IPS-20b (cell line): ENCODE measurements around the gene EFHD1.

Experiments used
- H3K27ac ChIP-seq: one replicate; pipeline ENCODE4 v1.5.1; 2013; ENCODE audit warnings: low read length
- H3K27me3 ChIP-seq: 2 replicates; pipeline ENCODE4 v1.6.1; 2013; ENCODE audit warnings: mild to moderate bottlenecking, low read length, inconsistent platforms; ENCODE audit not compliant: insufficient read depth
- H3K36me3 ChIP-seq: 2 replicates; pipeline ENCODE4 v1.6.1; 2013; ENCODE audit warnings: low read depth, mild to moderate bottlenecking, inconsistent platforms, low read length, moderate library complexity; ENCODE audit not compliant: insufficient read depth
- H3K4me1 ChIP-seq: 2 replicates; pipeline ENCODE4 v1.6.1; 2013; ENCODE audit warnings: mild to moderate bottlenecking, control low read depth, inconsistent platforms, low read length, moderate library complexity; ENCODE audit not compliant: insufficient read depth
- H3K4me3 ChIP-seq: 2 replicates; pipeline ENCODE4 v1.5.1; 2013; ENCODE audit warnings: mild to moderate bottlenecking, low read length, inconsistent platforms
- H3K9ac ChIP-seq: 2 replicates; pipeline ENCODE4 v1.6.1; 2013; ENCODE audit warnings: low read depth, mild to moderate bottlenecking, inconsistent platforms, low read length, moderate library complexity
- H3K9me3 ChIP-seq: 2 replicates; pipeline ENCODE4 v1.6.1; 2013; ENCODE audit warnings: mild to moderate bottlenecking, low read depth, low read length, inconsistent platforms; ENCODE audit not compliant: insufficient read depth

EFHD1 gene

GRCh38 chr2:232600053-232600773 is 33.2 kb upstream of the EFHD1 start:
- no peak overlapping the region for H3K4me3 ChIP-seq
- H3K27ac ChIP-seq, result no peak overlapping the region
- no peak overlapping the region for H3K9ac ChIP-seq
- H3K27me3 ChIP-seq, result no peaks in the 10 kb centered on the region; the same call in 1 of the 2 replicates
- no peaks in the 10 kb centered on the region for H3K9me3 ChIP-seq
- no peaks in the 10 kb centered on the region for H3K4me1 ChIP-seq
- H3K36me3 ChIP-seq, result no peaks in the 10 kb centered on the region

- no peaks in the 10 kb centered on the region for H3K36me3 ChIP-seq
- H3K4me3 ChIP-seq, result no peak overlapping the region
- no peaks in the 10 kb centered on the region for H3K9me3 ChIP-seq
Observed at GRCh38 chr2:232603283-232603682, 30.1 kb upstream of the EFHD1 start.

GRCh38 chr2:232604535-232604934 is 28.9 kb upstream of the EFHD1 start:
- no peaks in the 10 kb centered on the region for H3K4me1 ChIP-seq
- no peaks in the 10 kb centered on the region for H3K9me3 ChIP-seq
- no peak overlapping the region for H3K4me3 ChIP-seq
- H3K27me3 ChIP-seq, result no peaks in the 10 kb centered on the region; the same call in 1 of the 2 replicates
- no peaks in the 10 kb centered on the region for H3K36me3 ChIP-seq
- H3K27ac ChIP-seq, result no peak overlapping the region
- no peak overlapping the region for H3K9ac ChIP-seq

More at GRCh38 chr2:232603283-232603682, 30.1 kb upstream of the EFHD1 start:
- Histone ChIP-seq H3K4me1 (no peaks in the 10 kb centered on the region), H3K27ac (no peak overlapping the region), H3K27me3 (no peaks in the 10 kb centered on the region; the same call in 1 of the 2 replicates), H3K9ac (no peak overlapping the region)

- H3K27ac ChIP-seq, result no peak overlapping the region
- no peaks in the 10 kb centered on the region for H3K36me3 ChIP-seq
- H3K4me3 ChIP-seq, result no peak overlapping the region
- no peak overlapping the region for H3K9ac ChIP-seq
- H3K9me3 ChIP-seq, result no peaks in the 10 kb centered on the region
- no peaks in the 10 kb centered on the region for H3K4me1 ChIP-seq
- no peaks in the 10 kb centered on the region; the same call in 1 of the 2 replicates for H3K27me3 ChIP-seq
Observed at GRCh38 chr2:232607011-232607410, 26.4 kb upstream of the EFHD1 start.

- no peak overlapping the region for H3K27ac ChIP-seq
- no peaks in the 10 kb centered on the region for H3K36me3 ChIP-seq
- H3K9me3 ChIP-seq, result no peaks in the 10 kb centered on the region
- H3K27me3 ChIP-seq, result no peaks in the 10 kb centered on the region
- no peak overlapping the region for H3K9ac ChIP-seq
- no peaks in the 10 kb centered on the region for H3K4me1 ChIP-seq
- H3K4me3 ChIP-seq, result no peak overlapping the region
Observed at GRCh38 chr2:232609607-232610006, 23.8 kb upstream of the EFHD1 start.

GRCh38 chr2:232610081-232610480 is 23.3 kb upstream of the EFHD1 start:
- Histone ChIP-seq H3K4me1 (no peaks in the 10 kb centered on the region), H3K27ac (no peak overlapping the region), H3K9ac (no peak overlapping the region)

GRCh38 chr2:232611061-232611460 is 22.3 kb upstream of the EFHD1 start:
- no peak overlapping the region for H3K27ac ChIP-seq

More at GRCh38 chr2:232610081-232610480, 23.3 kb upstream of the EFHD1 start:
- Histone ChIP-seq H3K36me3 (no peaks in the 10 kb centered on the region), H3K27me3 (no peaks in the 10 kb centered on the region), H3K4me3 (no peak overlapping the region), H3K9me3 (no peaks in the 10 kb centered on the region)

GRCh38 chr2:232611559-232612218 is 21.7 kb upstream of the EFHD1 start:
- Histone ChIP-seq H3K27me3 (no peaks in the 10 kb centered on the region), H3K27ac (no peak overlapping the region), H3K9me3 (no peaks in the 10 kb centered on the region), H3K9ac (no peak overlapping the region), H3K4me1 (no peaks in the 10 kb centered on the region), H3K4me3 (no peak overlapping the region), H3K36me3 (no peaks in the 10 kb centered on the region)

More at GRCh38 chr2:232611061-232611460, 22.3 kb upstream of the EFHD1 start:
- Histone ChIP-seq H3K4me1 (no peaks in the 10 kb centered on the region), H3K36me3 (no peaks in the 10 kb centered on the region), H3K27me3 (no peaks in the 10 kb centered on the region), H3K9ac (no peak overlapping the region), H3K4me3 (no peak overlapping the region), H3K9me3 (no peaks in the 10 kb centered on the region)

- Histone ChIP-seq H3K4me1 (no peaks in the 10 kb centered on the region), H3K9ac (no peak overlapping the region), H3K4me3 (no peak overlapping the region), H3K36me3 (no peaks in the 10 kb centered on the region), H3K27ac (no peak overlapping the region), H3K9me3 (no peaks in the 10 kb centered on the region), H3K27me3 (no peaks in the 10 kb centered on the region)
Observed at GRCh38 chr2:232613538-232614134, 19.8 kb upstream of the EFHD1 start.

GRCh38 chr2:232615339-232615738 is 18.1 kb upstream of the EFHD1 start:
- H3K9ac ChIP-seq, result no peak overlapping the region
- H3K27me3 ChIP-seq, result no peaks in the 10 kb centered on the region

GRCh38 chr2:232621186-232621585 is 12.2 kb upstream of the EFHD1 start:
- no peaks in the 10 kb centered on the region for H3K27me3 ChIP-seq
- H3K27ac ChIP-seq, result no peak overlapping the region
- H3K9me3 ChIP-seq, result no peaks in the 10 kb centered on the region
- H3K4me1 ChIP-seq, result no peaks in the 10 kb centered on the region
- no peak overlapping the region for H3K4me3 ChIP-seq
- H3K36me3 ChIP-seq, result no peaks in the 10 kb centered on the region
- no peak overlapping the region for H3K9ac ChIP-seq

More at GRCh38 chr2:232615339-232615738, 18.1 kb upstream of the EFHD1 start:
- Histone ChIP-seq H3K4me3 (no peak overlapping the region), H3K27ac (no peak overlapping the region), H3K4me1 (no peaks in the 10 kb centered on the region), H3K36me3 (no peaks in the 10 kb centered on the region), H3K9me3 (no peaks in the 10 kb centered on the region)

- no peaks in the 10 kb centered on the region for H3K27me3 ChIP-seq
- H3K9ac ChIP-seq, result no peak overlapping the region
- H3K9me3 ChIP-seq, result no peaks in the 10 kb centered on the region
- no peak overlapping the region for H3K27ac ChIP-seq
- H3K4me3 ChIP-seq, result no peak overlapping the region
- no peaks in the 10 kb centered on the region for H3K4me1 ChIP-seq
- no peaks in the 10 kb centered on the region for H3K36me3 ChIP-seq
Observed at GRCh38 chr2:232622563-232622962, 10.8 kb upstream of the EFHD1 start.
